Astrocyte of the spinal cord (primary cell): Measurements from ENCODE around the gene TBC1D3K.
"Not testable (repeated sequence)": the region's sequence is repeated elsewhere in the genome, so short reads cannot be mapped to it uniquely, and the experiment has no call there.

ENCODE experiments used
- DNase-seq: peaks from one replicate; pipeline ENCODE4 v3.0.0; 2011; ENCODE audit warnings: low read depth, low spot score
- H3K4me3 ChIP-seq: 2 replicates; pipeline ENCODE4 v1.5.1; 2011; ENCODE audit warnings: low read depth, mild to moderate bottlenecking, low read length, moderate library complexity
- CTCF ChIP-seq: IDR thresholded peaks from 2 replicates; pipeline ENCODE4 v1.5.1; 2012; ENCODE audit warnings: low read depth, mild to moderate bottlenecking, low read length, inconsistent platforms
- in situ Hi-C: cut with HindIII; loops from 2 replicates; pipeline ENCODE4 v1.10.0; 2017; ENCODE audit warnings: low sequenced_read_pairs

The TBC1D3K gene

DNA sequence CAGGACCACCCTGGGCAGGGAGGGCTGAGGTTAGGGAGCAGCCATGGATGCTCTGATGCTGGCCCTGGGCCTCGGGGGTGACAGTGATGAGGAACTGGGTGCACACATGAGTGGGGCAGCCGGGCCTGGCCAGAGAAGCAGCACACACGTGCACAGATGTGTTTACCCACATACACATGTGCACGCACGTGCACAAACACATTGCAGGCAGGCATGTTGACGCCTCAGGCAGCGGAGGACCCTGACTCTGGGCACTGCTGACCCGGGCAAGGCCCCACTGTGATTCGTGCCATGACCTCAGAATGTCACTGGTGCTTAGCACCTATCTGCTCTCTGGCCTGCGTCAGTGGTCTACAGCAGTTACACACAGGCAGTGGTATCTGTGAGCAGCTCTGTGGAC, at the start of gene TBC1D3K:
Gene TBC1D3K (plus strand): TSS at position 301 of the 400 bp plus-strand sequence. CDS start 1,585 bp downstream, outside the sequence.
- H3K4me3 ChIP-seq, DNase-seq, in situ Hi-C loops: not testable (repeated sequence)

GRCh38 chr17:37884516-37884915, 39.7 kb upstream of the TBC1D3K start:
- in situ Hi-C loops = no loop called here
- TF ChIP-seq CTCF = no peak
- no peak overlapping the region for H3K4me3 ChIP-seq
- DNase-seq = no peak

- in situ Hi-C loops = no loop called here
- H3K4me3 ChIP-seq = no peak overlapping the region
- no peak for TF ChIP-seq CTCF
- no peak for DNase-seq
Measured at GRCh38 chr17:37885136-37885535, 39.1 kb upstream of the TBC1D3K start.

DNA sequence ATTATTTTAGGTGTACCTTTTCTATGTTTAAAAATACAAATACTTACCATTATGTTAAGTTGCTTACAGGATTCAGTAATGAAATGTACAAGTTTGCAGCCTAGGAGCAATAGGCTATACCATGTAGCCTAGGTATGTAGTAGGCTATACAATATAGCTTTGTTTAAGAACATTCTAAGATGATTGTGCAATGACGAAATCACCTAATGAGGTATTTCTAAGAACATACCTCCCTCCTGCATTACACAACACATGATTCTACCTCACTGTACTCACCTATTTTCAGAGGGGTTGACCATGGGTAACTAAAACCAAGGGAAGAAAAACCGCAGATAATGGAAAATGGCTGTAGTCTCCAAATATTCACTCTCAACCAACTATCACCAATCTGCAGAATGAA, 35.3 kb upstream of the TBC1D3K start:
- no peak overlapping the region for H3K4me3 ChIP-seq
- in situ Hi-C loops = no loop called here
- DNase-seq = no peak
- TF ChIP-seq CTCF = no peak

GRCh38 chr17:37896961-37897360, 27.3 kb upstream of the TBC1D3K start:
- DNase-seq, in situ Hi-C loops, H3K4me3 ChIP-seq: not testable (repeated sequence)
